Hindlimb muscle (tissue), 1 donor: Measurements from ENCODE around the gene FBLL1. TPM values are rescaled to one million over a fixed set of nuclear protein-coding genes. Genes with fewer than 3 reads are reported as not detected.
A peak's percentile ranks its signal among the peaks of the same experiment; 100 is the strongest.
"Not testable (repeated sequence)": the region's sequence is repeated elsewhere in the genome, so short reads cannot be mapped to it uniquely, and the experiment has no call there.

Source experiments
- DNase-seq: peaks from one replicate; pipeline ENCODE4 v3.0.0-alpha.2; 2013
- polyA plus RNA-seq: library from polyadenylated mRNA; unstranded; fragments of 120-200 nt; gene quantifications from one replicate; pipeline ENCODE4 v1.2.1, GENCODE V29; 2013; ENCODE audit not compliant: insufficient read length

FBLL1 gene
- 2.4 TPM for polyA plus RNA-seq

GRCh38 chr5:168528521-168529373, at the start of gene FBLL1:
FBLL1 (plus strand) TSS chr5:168529305; CDS start chr5:168529505, 200 bp downstream.
- DNase-seq, result peak; percentile 59

- DNase-seq, result no peak
Observed at GRCh38 chr5:168480601-168481000, 48.5 kb upstream of the FBLL1 start.

- no peak for DNase-seq
Observed at GRCh38 chr5:168481330-168481788, 47.7 kb upstream of the FBLL1 start.

- no peak for DNase-seq
Observed at GRCh38 chr5:168482361-168482760, 46.7 kb upstream of the FBLL1 start.

GRCh38 chr5:168486136-168486879, 42.8 kb upstream of the FBLL1 start, which contains the start of gene RARS1:
RARS1 (plus strand) TSS chr5:168486471; CDS start chr5:168486499, 28 bp downstream.
- DNase-seq, result peak; percentile 96

GRCh38 chr5:168489059-168489458, 40.0 kb upstream of the FBLL1 start:
- no peak for DNase-seq

GRCh38 chr5:168494057-168494555, 35.0 kb upstream of the FBLL1 start:
- no peak for DNase-seq

GRCh38 chr5:168502563-168503237, 26.4 kb upstream of the FBLL1 start:
- no peak for DNase-seq

GRCh38 chr5:168513861-168514428, 15.2 kb upstream of the FBLL1 start:
- no peak for DNase-seq

GRCh38 chr5:168525856-168526255, 3.2 kb upstream of the FBLL1 start:
- DNase-seq, result no peak

- DNase-seq, result no peak
Observed at GRCh38 chr5:168527756-168528295, 1.3 kb upstream of the FBLL1 start.

- no peak for DNase-seq
Observed at GRCh38 chr5:168529374-168530234, 499 bp downstream of the FBLL1 start.

GRCh38 chr5:168530621-168531150, 1.6 kb downstream of the FBLL1 start:
- no peak for DNase-seq

GRCh38 chr5:168531191-168531590, 2.1 kb downstream of the FBLL1 start:
- no peak for DNase-seq

GRCh38 chr5:168531987-168532864, 3.1 kb downstream of the FBLL1 start:
- DNase-seq, result no peak

GRCh38 chr5:168534351-168534750, 5.2 kb downstream of the FBLL1 start:
- not testable (repeated sequence) for DNase-seq

GRCh38 chr5:168537176-168537575, 8.1 kb downstream of the FBLL1 start:
- no peak for DNase-seq

GRCh38 chr5:168549554-168549953, 20.4 kb downstream of the FBLL1 start:
- no peak for DNase-seq

- DNase-seq, result no peak
Observed at GRCh38 chr5:168550656-168551055, 21.6 kb downstream of the FBLL1 start.

- DNase-seq, result no peak
Observed at GRCh38 chr5:168552146-168552545, 23.0 kb downstream of the FBLL1 start.
